Measurements from ENCODE around the gene PCDHGA10.

DNA sequence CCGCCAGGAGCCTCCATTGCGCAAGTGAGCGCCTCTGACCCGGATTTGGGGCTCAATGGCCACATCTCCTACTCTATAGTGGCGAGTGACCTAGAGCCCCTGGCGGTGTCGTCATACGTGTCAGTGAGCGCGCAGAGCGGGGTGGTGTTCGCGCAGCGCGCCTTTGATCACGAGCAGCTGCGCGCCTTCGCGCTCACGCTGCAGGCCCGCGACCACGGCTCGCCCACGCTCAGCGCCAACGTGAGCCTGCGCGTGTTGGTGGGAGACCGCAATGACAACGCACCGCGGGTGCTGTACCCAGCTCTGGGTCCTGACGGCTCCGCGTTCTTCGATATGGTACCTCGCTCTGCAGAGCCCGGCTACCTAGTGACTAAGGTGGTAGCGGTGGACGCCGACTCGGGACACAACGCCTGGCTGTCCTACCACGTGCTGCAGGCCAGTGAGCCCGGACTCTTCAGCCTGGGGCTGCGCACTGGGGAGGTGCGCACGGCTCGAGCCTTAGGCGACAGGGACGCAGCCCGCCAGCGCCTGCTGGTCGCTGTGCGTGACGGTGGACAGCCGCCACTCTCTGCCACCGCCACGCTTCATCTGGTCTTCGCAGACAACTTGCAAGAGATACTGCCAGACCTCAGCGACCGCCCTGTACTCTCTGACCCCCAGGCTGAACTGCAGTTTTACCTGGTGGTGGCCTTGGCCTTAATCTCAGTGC is 3.0 kb upstream of the PCDHGA10 start:
- TF ChIP-seq POLR2A (IDR thresholded peaks at IDR 0.05) = no peak
- TF ChIP-seq, protein P1, sequence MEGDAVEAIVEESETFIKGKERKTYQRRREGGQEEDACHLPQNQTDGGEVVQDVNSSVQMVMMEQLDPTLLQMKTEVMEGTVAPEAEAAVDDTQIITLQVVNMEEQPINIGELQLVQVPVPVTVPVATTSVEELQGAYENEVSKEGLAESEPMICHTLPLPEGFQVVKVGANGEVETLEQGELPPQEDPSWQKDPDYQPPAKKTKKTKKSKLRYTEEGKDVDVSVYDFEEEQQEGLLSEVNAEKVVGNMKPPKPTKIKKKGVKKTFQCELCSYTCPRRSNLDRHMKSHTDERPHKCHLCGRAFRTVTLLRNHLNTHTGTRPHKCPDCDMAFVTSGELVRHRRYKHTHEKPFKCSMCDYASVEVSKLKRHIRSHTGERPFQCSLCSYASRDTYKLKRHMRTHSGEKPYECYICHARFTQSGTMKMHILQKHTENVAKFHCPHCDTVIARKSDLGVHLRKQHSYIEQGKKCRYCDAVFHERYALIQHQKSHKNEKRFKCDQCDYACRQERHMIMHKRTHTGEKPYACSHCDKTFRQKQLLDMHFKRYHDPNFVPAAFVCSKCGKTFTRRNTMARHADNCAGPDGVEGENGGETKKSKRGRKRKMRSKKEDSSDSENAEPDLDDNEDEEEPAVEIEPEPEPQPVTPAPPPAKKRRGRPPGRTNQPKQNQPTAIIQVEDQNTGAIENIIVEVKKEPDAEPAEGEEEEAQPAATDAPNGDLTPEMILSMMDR (IDR thresholded peaks at IDR 0.05) = no peak

All from transverse colon (tissue), 3 donors.